Lower lobe of right lung (tissue), 2 donors: ENCODE measurements around the gene FBXW7. TPM values are rescaled to one million over a fixed set of nuclear protein-coding genes. Genes with fewer than 3 reads are reported as not detected.

Source experiments
- ATAC-seq, 2 donors: fragments of 200-7000 bp; cut with Tn5 transposase; one replicate each; pipeline ENCODE4 v1.9.1; 2020 to 2022; ENCODE audit warnings: mild to moderate bottlenecking in 2 of 2, moderate library complexity in 2 of 2
- DNase-seq: peaks from one replicate; pipeline ENCODE4 v3.0.0-alpha.2; 2020
- H3K27ac ChIP-seq: fragments of 200-600 bp; one replicate; pipeline ENCODE4 v1.8.0; 2022
- H3K27me3 ChIP-seq: fragments of 200-600 bp; one replicate; pipeline ENCODE4 v1.8.0; 2022; ENCODE audit warnings: low read depth
- H3K36me3 ChIP-seq: fragments of 200-600 bp; one replicate; pipeline ENCODE4 v1.8.0; 2022; ENCODE audit warnings: mild to moderate bottlenecking
- H3K4me1 ChIP-seq: fragments of 200-600 bp; one replicate; pipeline ENCODE4 v1.8.0; 2022
- H3K4me3 ChIP-seq: fragments of 200-600 bp; one replicate; pipeline ENCODE4 v1.8.0; 2022; ENCODE audit warnings: mild to moderate bottlenecking
- H3K9me3 ChIP-seq: fragments of 200-600 bp; one replicate; pipeline ENCODE4 v1.8.0; 2022
- CTCF ChIP-seq: fragments of 200-600 bp; IDR thresholded peaks from one replicate; pipeline ENCODE4 v1.8.0; 2022; ENCODE audit warnings: antibody characterized with exemption, mild to moderate bottlenecking
- intact Hi-C: fragments of 100-400 bp; cut with DNase I; formaldehyde crosslinking; loops from one replicate; pipeline ENCODE4 v1.11.0; 2022
- total RNA-seq: library from RNA; stranded (reverse); fragmentation: NEBNext Ultra II Directional; extraction: Animal tissue kit (Norgen Biotek cat#: 25700); gene quantifications from one replicate; pipeline ENCODE4 v1.2.1, GENCODE V29; 2021
- donor health status: DM: no; HTN: yes; CAD: no; lungs with severe emphysema.

Gene FBXW7
- total RNA-seq, 1 donor from 2014 or later, result 39.6 TPM

- no peaks in the 10 kb centered on the region for H3K36me3 ChIP-seq
- no peaks in the 10 kb centered on the region for H3K27me3 ChIP-seq
- ATAC-seq (no peak), DNase-seq (no peak)
- peaks cover 8% of the 10 kb centered on the region for H3K4me1 ChIP-seq
- H3K27ac ChIP-seq, result no peak overlapping the region
- H3K9me3 ChIP-seq, result no peaks in the 10 kb centered on the region
- TF ChIP-seq CTCF, result no peak
- H3K4me3 ChIP-seq, result no peak overlapping the region
- intact Hi-C loops, result no loop called here
These were observed 19.7 kb downstream of the FBXW7 start for GRCh38 chr4:152516156-152516555.

GRCh38 chr4:152515678-152516077 is 20.2 kb downstream of the FBXW7 start:
- Histone ChIP-seq H3K36me3 (no peaks in the 10 kb centered on the region), H3K9me3 (no peaks in the 10 kb centered on the region), H3K4me1 (peaks cover 8% of the 10 kb centered on the region), H3K4me3 (no peak overlapping the region), H3K27me3 (no peaks in the 10 kb centered on the region), H3K27ac (no peak overlapping the region)
- no peak for DNase-seq
- intact Hi-C loops, result no loop called here
- ATAC-seq, result no peak
- TF ChIP-seq CTCF, result no peak

GRCh38 chr4:152514356-152514755 is 21.5 kb downstream of the FBXW7 start:
- no peaks in the 10 kb centered on the region for H3K27me3 ChIP-seq

GRCh38 chr4:152513078-152513477 is 22.8 kb downstream of the FBXW7 start:
- peaks cover 15% of the 10 kb centered on the region for H3K4me1 ChIP-seq
- no peak overlapping the region for H3K27ac ChIP-seq
- no peak overlapping the region for H3K4me3 ChIP-seq
- DNase-seq (no peak), ATAC-seq (no peak)
- H3K9me3 ChIP-seq, result no peaks in the 10 kb centered on the region
- no peak for TF ChIP-seq CTCF
- no peaks in the 10 kb centered on the region for H3K36me3 ChIP-seq
- no peaks in the 10 kb centered on the region for H3K27me3 ChIP-seq
- intact Hi-C loops, result no loop called here

More at GRCh38 chr4:152514356-152514755, 21.5 kb downstream of the FBXW7 start:
- TF ChIP-seq CTCF, result no peak
- no peak overlapping the region for H3K4me3 ChIP-seq
- no peaks in the 10 kb centered on the region for H3K9me3 ChIP-seq
- no peak overlapping the region for H3K27ac ChIP-seq
- no peaks in the 10 kb centered on the region for H3K36me3 ChIP-seq
- DNase-seq (no peak), ATAC-seq (no peak)
- intact Hi-C loops, result no loop called here
- H3K4me1 ChIP-seq, result peaks cover 15% of the 10 kb centered on the region

- no peak for TF ChIP-seq CTCF
- DNase-seq, result no peak
- H3K9me3 ChIP-seq, result no peaks in the 10 kb centered on the region
- no peak overlapping the region for H3K27ac ChIP-seq
- H3K4me1 ChIP-seq, result peaks cover 15% of the 10 kb centered on the region
- no peaks in the 10 kb centered on the region for H3K36me3 ChIP-seq
- intact Hi-C loops, result no loop called here
- no peak for ATAC-seq
- no peak overlapping the region for H3K4me3 ChIP-seq
- no peaks in the 10 kb centered on the region for H3K27me3 ChIP-seq
These were observed 23.4 kb downstream of the FBXW7 start for GRCh38 chr4:152512483-152512882.
